ENCODE measurements around the gene STK32B.
"Not testable (repeated sequence)": the region's sequence is repeated elsewhere in the genome, so short reads cannot be mapped to it uniquely, and the experiment has no call there.

Gene STK32B

GRCh38 chr4:5051278-5052203, at the start of gene STK32B:
Gene STK32B, plus strand, starts transcription at chr4:5051480.
- no peak for DNase-seq (ENCODE audit: low read depth)

GRCh38 chr4:5001641-5002040, 49.6 kb upstream of the STK32B start:
- not testable (repeated sequence) for DNase-seq (ENCODE audit: low read depth)

- DNase-seq (ENCODE audit: low read depth): no peak
These were observed 47.9 kb upstream of the STK32B start for GRCh38 chr4:5003372-5003857.

- no peak for DNase-seq (ENCODE audit: low read depth)
These were observed 47.4 kb upstream of the STK32B start for GRCh38 chr4:5003918-5004317.

GRCh38 chr4:5004496-5004895, 46.8 kb upstream of the STK32B start:
- DNase-seq (ENCODE audit: low read depth): no peak

GRCh38 chr4:5006932-5007331, 44.3 kb upstream of the STK32B start:
- not testable (repeated sequence) for DNase-seq (ENCODE audit: low read depth)

GRCh38 chr4:5009796-5010195, 41.5 kb upstream of the STK32B start:
- DNase-seq (ENCODE audit: low read depth): no peak

GRCh38 chr4:5010984-5011383, 40.3 kb upstream of the STK32B start:
- no peak for DNase-seq (ENCODE audit: low read depth)

GRCh38 chr4:5012244-5012898, 38.9 kb upstream of the STK32B start:
- DNase-seq (ENCODE audit: low read depth): no peak

GRCh38 chr4:5012958-5013357, 38.3 kb upstream of the STK32B start:
- no peak for DNase-seq (ENCODE audit: low read depth)

GRCh38 chr4:5014007-5014682, 37.1 kb upstream of the STK32B start:
- no peak for DNase-seq (ENCODE audit: low read depth)

GRCh38 chr4:5018096-5018495, 33.2 kb upstream of the STK32B start:
- no peak for DNase-seq (ENCODE audit: low read depth)

GRCh38 chr4:5018603-5019002, 32.7 kb upstream of the STK32B start:
- DNase-seq (ENCODE audit: low read depth): no peak

- no peak for DNase-seq (ENCODE audit: low read depth)
These were observed 32.0 kb upstream of the STK32B start, which contains the start of gene CYTL1 for GRCh38 chr4:5019274-5019673. Gene CYTL1, minus strand, starts transcription at chr4:5019458. Its CDS starts 13 bp downstream, at chr4:5019445.

- no peak for DNase-seq (ENCODE audit: low read depth)
These were observed 31.5 kb upstream of the STK32B start for GRCh38 chr4:5019796-5020195.

- no peak for DNase-seq (ENCODE audit: low read depth)
These were observed 30.9 kb upstream of the STK32B start for GRCh38 chr4:5020341-5020740.

- no peak for DNase-seq (ENCODE audit: low read depth)
These were observed 29.7 kb upstream of the STK32B start for GRCh38 chr4:5021546-5021945.

- DNase-seq (ENCODE audit: low read depth): no peak
These were observed 26.6 kb upstream of the STK32B start for GRCh38 chr4:5024673-5025072.

GRCh38 chr4:5026371-5026770, 24.9 kb upstream of the STK32B start:
- no peak for DNase-seq (ENCODE audit: low read depth)

GRCh38 chr4:5027346-5027745, 23.9 kb upstream of the STK32B start:
- no peak for DNase-seq (ENCODE audit: low read depth)

GRCh38 chr4:5028480-5028879, 22.8 kb upstream of the STK32B start:
- no peak for DNase-seq (ENCODE audit: low read depth)

GRCh38 chr4:5029447-5029846, 21.8 kb upstream of the STK32B start:
- DNase-seq (ENCODE audit: low read depth): no peak

GRCh38 chr4:5030221-5030620, 21.1 kb upstream of the STK32B start:
- DNase-seq (ENCODE audit: low read depth): no peak
